NCI-H2107 treated with DMSO at 0.1 percent for 48 hours (cell line): Measurements from ENCODE around the gene SESN2.
A peak's percentile ranks its signal among the peaks of the same experiment; 100 is the strongest.

Experiments used
- DNase-seq: peaks from one replicate; lab custom pipeline; 2025; ENCODE audit not compliant: unreplicated experiment; lab: John Stamatoyannopoulos, UW

Gene SESN2

DNA sequence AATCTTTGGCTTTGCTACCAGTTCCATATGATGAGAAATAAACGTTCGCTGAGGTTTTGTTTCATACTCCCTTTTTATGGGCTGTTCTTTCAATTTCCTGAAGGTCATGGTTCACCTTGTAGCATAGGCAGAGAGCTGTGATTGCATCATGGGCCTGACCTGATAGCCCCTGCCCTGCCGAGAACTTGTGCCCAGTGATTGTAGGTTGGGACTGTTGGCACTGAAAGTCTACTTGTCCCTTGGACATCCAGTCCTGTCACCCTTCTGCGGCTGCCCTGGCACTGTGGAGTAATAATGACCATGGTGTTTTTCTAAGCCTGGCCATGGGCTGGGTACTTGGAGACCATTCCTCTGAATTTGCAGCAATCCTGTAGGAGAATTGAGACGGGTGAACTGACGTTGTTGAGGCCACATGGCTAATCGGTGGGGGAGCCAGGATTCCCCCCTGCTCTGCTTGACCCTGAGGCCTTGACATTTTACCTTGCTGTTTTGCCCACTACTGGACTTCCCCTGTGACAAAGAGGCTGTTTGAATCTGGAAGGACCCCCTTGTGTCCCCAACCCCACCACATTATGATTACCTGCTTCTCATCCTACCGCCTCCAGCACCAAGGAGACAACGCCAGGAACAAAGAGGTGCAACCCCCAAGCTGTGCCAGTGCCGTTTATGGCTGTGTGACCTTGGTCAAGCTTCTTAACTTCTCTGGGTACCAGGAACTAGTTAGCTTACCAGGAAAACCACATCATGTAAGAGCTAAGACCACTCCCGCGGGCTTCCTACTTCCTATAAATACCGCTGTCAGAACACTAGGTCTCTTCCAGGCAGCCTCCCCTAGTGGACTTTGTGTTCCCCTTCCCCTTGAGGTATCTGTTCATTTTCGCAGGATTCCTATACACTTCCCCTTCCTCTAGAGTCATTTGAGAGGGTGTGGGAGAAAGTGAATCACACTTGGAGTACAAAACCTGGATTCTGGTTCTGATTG lies 23.4 kb downstream of the SESN2 start:
- DNase-seq, result no peak

DNA sequence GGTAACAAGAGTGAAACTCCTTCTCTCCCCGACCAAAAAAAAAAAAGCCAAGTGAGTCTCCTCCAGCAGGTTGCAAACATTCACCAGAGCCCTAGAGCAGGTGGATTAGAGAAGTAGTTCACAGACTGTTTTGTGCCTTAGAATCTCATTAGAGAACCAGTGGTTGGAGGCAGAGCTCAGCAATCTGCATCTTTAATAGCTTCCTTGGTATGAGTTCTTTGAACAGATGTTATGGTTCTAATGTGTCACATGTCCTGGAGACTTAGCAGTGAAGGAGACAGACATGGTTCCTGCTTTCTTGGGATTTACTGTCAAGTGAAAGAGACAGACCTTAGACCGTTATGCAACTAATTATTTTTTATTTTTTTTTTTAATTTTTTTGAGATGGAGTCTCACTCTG lies 26.8 kb downstream of the SESN2 start:
- no peak for DNase-seq

GRCh38 chr1:28288487-28288886 lies 29.2 kb downstream of the SESN2 start:
- no peak for DNase-seq

- no peak for DNase-seq
Measured at GRCh38 chr1:28290851-28291250, 31.5 kb downstream of the SESN2 start.

- no peak for DNase-seq
Measured at GRCh38 chr1:28291711-28292110, 32.4 kb downstream of the SESN2 start.

DNA sequence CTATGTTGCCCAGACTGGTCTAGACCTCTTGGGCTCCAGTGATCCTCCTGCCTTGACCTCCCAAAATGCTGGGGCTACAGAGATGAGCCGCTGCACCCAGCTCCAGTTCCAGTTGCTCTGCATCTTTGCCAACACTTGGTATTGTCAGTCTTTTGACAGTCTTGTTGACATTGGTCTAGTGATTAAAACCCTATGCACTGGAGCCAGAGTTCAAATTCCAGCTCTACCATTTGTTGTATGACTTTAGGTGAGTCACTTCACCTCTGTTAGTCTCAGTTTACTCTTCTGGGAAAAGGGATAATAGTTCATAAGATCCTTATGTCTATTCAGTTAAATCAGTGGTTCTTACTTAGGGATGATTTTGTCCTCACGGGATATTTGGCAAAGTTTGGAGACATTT lies 36.6 kb downstream of the SESN2 start:
- no peak for DNase-seq

DNA sequence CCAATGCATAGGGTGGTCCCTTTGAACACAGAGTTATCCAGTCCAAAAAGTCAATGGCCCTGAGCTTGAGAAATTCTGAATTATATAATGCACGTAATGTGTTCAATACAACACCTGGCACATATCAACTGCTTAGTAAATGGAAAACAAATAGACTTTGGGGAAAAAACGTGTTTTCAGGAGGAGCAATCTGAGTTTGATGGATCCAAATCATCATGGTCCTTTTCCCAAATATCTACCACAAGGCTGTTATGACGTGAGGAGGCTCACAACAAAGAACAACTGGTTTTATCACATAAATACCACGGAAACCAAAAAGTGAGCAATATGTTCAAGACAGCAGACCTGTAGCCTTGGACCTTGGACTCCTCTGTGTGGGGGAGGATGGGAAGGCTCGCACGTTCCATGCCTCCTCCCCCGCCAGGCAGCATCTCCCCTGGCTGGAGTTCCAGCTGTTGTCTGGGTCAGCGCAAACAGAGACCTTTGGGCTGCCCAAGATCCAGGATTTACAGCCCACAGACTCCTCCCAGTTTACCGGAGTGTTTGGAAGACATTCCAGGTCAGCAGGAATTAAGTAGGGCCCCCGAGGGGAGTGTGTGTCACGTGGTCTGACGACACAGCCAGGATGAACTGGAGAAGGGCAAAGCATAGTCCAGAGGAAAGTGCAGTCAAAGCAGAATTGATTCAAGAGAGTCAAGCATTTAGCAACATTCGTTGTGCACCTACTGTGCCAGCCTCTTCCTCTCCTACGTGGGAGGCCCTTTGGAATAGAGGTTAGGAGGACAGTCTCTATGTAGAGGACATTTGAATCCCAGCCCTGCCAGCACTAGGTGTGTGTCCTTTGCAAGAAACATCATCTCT lies 37.3 kb downstream of the SESN2 start:
- no peak for DNase-seq

GRCh38 chr1:28297826-28298225 lies 38.5 kb downstream of the SESN2 start:
- DNase-seq, result no peak

GRCh38 chr1:28298438-28298837 lies 39.1 kb downstream of the SESN2 start:
- no peak for DNase-seq

GRCh38 chr1:28301368-28302174 lies 42.3 kb downstream of the SESN2 start:
- DNase-seq, result no peak

- no peak for DNase-seq
Measured at GRCh38 chr1:28302247-28302646, 42.9 kb downstream of the SESN2 start.

DNA sequence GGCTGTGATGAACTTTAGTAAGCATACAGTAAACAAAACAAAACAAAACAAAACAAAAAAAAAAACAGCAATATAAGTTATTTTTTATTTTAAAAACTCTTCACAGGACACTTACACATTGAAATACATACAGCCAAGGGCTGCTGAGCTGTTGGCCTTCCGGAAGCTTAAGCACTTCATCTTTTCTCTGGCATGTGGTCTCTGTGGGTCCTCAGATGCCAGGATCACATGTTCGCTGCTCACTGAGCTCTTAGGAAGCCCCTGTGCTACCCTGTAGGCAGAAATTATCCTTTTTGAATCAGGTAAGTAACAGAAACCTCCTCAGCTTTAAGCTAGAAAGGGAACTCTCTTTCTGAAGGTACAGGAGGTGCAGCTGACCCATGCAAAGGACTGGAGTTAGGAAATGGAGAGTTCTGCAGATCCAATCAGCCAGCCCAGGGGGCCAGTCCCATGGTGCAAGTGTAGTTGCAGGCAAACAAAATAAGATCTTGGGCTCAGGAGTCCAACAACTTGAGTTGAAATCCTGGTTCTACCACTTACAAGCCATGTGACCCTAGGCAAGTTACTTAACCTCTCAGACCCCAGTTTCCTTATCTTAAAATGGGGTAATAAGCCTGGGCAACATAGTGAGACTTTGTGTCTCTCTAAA lies 47.1 kb downstream of the SESN2 start:
- no peak for DNase-seq

GRCh38 chr1:28308750-28309149 lies 49.4 kb downstream of the SESN2 start:
- DNase-seq, result no peak

GRCh38 chr1:28309702-28310101 lies 50.4 kb downstream of the SESN2 start:
- DNase-seq, result no peak

DNA sequence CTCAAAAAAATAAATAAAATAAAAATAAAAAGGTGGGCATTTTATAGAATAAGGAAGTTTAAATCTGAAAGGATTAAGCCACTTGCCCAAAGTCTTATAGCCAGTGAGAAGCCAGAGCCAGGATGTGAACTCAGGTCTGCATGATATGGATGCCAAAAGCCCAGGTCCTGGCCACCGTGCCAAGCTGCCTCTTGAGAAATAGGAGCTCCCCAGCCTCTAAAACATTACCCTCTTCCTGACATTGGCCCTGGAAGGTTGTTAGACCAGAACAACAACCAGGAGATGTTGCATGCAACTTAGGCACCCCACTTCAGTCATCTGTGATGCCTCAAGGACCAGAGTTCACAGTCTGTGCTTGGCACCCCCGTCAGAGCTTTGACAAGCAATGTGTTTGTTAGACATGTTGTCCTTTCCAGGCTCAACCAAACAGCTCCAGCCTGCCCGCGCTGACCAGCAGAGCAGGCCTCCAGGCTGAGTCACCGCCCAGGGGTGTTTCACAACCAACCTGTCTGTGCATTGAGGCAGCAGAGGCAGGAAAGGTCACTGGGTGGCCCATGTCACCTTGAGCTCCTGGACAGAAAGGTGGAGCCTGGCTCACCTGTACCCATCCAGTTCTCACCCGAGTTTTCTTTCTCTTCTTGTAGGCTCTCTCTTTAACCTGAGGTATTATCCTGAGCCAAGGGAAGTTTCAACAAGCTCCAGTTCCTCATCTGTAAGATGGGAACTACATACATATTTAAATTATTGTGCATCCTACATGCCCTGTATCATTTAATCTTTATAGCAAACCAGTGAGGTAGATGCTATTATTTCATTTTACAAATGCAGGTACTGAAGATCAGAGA lies 54.6 kb downstream of the SESN2 start:
- no peak for DNase-seq

- DNase-seq, result no peak
Measured at GRCh38 chr1:28314547-28314941, 55.2 kb downstream of the SESN2 start.

- no peak for DNase-seq
Measured at GRCh38 chr1:28317014-28317413, 57.7 kb downstream of the SESN2 start.

- DNase-seq, result peak; percentile 10
Measured at GRCh38 chr1:28322194-28322593, 62.9 kb downstream of the SESN2 start.

DNA sequence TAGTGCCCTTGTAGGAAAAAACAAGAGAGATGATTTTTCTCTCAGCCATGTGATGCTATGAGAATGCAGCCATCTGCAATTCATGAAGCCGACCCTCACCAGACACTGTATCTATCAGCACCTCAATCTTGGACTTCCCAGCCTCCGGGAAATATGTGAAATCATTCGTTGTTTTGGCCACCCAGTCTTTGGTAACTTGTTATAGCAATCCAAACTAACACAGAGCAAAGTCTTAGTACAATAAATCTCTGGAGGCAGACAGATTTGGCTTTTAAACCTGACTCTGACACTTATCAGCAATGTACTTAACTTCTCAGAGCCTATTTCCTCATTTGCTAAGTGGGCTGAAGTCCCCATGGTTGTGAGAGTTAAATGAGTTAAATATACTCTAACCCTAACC lies 64.4 kb downstream of the SESN2 start:
- no peak for DNase-seq

- DNase-seq, result no peak
Measured at GRCh38 chr1:28326515-28326914, 67.2 kb downstream of the SESN2 start.
